ENCODE data around the gene COG5.

COG5 gene

DNA sequence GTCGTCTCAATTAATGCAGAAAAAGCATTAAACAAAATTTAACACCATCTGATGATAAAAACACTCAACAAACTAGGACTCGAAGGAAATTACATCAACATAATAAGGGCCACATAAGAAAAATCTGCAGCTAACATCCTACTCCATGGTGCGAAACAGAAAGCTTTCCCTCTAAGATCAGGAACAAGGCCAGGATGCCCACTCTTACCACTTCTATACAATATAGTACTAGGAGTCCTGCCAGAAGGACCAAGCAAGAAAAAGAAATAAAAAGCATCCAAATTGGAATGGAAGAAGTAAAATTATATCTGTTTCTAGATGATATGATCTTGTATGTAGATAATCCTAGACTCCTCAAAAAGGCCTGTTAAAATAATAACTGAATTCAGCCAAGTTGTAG is 237.7 kb downstream of the COG5 start:
- WGBS: 94% methylated on average over 3 of the region's 3 CpGs
- Histone ChIP-seq H3K36me3 (ENCODE audit: insufficient read depth, low read length) (no peaks in the 10 kb centered on the region), H3K9me3 (ENCODE audit: insufficient read depth, low read depth, low read length) (no peaks in the 10 kb centered on the region), H3K27ac (ENCODE audit: low read depth, low read length) (no peak overlapping the region), H3K9ac (ENCODE audit: low read depth, low read length) (no peak overlapping the region), H3K4me1 (ENCODE audit: insufficient read depth, low read length) (peaks cover 7% of the 10 kb centered on the region; the same call in 1 of the 2 replicates), H3K4me3 (ENCODE audit: low read length) (no peak overlapping the region), H3K27me3 (ENCODE audit: insufficient read depth, low read length) (no peaks in the 10 kb centered on the region)

DNA sequence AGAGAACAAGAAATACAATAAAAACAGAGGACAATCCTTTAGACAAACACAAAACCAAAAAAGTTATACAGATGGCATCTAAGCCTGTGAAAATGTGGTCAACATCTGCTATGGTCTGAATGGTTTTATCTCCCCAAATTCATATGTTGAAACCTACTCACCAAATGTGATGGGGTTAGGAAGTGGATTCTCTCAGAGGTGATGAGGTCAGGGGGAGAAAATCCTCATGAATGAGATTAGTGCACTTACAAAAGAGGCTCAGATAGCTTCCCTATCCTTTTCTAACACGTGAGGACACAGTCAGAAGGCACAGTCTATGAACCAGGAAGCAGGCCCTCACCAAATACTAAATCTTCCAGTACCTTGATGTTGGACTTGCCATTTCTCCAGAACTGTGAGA is 241.7 kb downstream of the COG5 start:
- 50% methylated on average over 1 of the region's 1 CpG for WGBS
- Histone ChIP-seq H3K9me3 (ENCODE audit: insufficient read depth, low read depth, low read length) (no peaks in the 10 kb centered on the region), H3K9ac (ENCODE audit: low read depth, low read length) (no peak overlapping the region), H3K27me3 (ENCODE audit: insufficient read depth, low read length) (no peaks in the 10 kb centered on the region), H3K4me3 (ENCODE audit: low read length) (no peak overlapping the region), H3K27ac (ENCODE audit: low read depth, low read length) (no peak overlapping the region), H3K4me1 (ENCODE audit: insufficient read depth, low read length) (peaks cover 7% of the 10 kb centered on the region; the same call in 1 of the 2 replicates), H3K36me3 (ENCODE audit: insufficient read depth, low read length) (no peaks in the 10 kb centered on the region)

DNA sequence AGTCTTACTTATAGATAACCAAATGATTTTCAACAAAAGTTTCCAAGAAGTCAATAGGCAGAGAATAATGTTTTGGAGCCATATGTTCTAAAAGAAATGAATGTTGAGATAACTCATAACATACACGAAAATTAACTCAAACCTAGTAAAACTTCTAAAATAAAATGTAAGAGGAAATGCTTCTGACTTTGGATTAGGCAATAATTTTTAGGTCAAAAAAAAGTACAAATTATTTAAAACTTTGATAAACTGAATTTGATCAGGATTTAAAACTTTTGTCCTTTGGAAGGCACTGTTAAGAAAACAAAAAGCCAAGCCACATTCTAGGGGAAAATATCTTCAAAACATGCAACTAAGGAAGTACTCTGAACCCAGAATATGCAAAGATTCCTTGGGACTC is 242.1 kb downstream of the COG5 start:
- no CpG with 5 or more reads among the region's 1 CpG for WGBS
- Histone ChIP-seq H3K4me3 (ENCODE audit: low read length) (no peak overlapping the region), H3K9me3 (ENCODE audit: insufficient read depth, low read depth, low read length) (no peaks in the 10 kb centered on the region), H3K27me3 (ENCODE audit: insufficient read depth, low read length) (no peaks in the 10 kb centered on the region), H3K36me3 (ENCODE audit: insufficient read depth, low read length) (no peaks in the 10 kb centered on the region), H3K27ac (ENCODE audit: low read depth, low read length) (no peak overlapping the region), H3K9ac (ENCODE audit: low read depth, low read length) (no peak overlapping the region), H3K4me1 (ENCODE audit: insufficient read depth, low read length) (peaks cover 7% of the 10 kb centered on the region; the same call in 1 of the 2 replicates)

DNA sequence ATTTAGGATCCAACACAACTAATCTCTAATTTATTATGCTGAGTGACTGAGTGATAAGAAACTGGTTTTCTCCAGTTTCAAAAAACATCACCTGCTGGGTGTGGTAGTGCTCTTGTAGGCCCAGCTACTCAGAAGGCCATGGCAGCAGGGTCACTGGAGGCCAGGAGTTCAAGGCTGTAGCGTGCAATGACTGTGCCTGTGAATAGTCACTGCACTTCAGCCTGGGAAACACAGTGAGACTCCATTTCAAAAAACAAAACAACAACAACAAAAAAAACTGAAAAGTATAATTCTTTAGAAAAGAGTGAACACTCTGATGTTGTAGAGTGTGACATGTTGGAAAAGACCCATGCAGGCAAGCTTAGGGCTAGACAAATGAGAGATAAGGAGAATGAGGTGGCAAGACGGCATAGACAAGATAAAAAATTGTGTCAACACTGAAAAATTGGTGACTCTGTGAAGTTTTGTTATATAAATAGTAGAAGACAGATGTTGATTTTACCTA is 243.9 kb downstream of the COG5 start:
- no peaks in the 10 kb centered on the region for H3K36me3 ChIP-seq (ENCODE audit: insufficient read depth, low read length)
- WGBS: 89% methylated on average over 2 of the region's 2 CpGs

DNA sequence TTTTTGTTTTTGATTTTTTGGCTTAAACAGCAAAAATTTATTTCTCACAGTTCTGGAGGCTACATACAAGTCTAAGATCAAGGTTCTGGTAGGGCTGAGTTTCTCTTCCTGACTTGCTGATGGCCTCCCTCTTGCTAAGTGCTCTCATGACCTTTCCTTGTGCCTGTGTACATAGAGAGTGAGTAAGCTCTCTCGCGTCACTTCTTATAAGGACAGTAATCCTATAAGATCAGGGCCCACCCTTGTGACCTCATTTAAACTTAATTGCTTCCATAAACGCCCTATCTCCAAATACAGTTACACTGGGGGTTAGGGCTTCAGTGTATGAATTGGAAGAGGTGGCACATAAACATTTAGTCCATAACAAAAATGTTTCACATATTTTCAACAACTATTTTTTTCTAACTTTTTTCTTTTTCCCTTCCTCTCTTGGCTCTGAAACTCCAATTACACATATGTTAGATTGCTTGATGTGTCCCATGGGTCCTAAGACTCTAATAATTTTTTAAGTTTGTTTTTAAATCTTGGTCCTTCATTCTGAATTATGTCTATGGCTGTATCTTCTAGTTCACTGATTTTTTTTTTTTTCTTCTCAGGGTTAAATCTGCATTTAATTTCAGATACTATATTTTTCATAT is 245.1 kb downstream of the COG5 start:
- WGBS: 100% methylated on average over 3 of the region's 3 CpGs
- Histone ChIP-seq H3K4me1 (ENCODE audit: insufficient read depth, low read length) (peaks cover 7% of the 10 kb centered on the region; the same call in 1 of the 2 replicates), H3K9me3 (ENCODE audit: insufficient read depth, low read depth, low read length) (no peaks in the 10 kb centered on the region), H3K27ac (ENCODE audit: low read depth, low read length) (no peak overlapping the region), H3K36me3 (ENCODE audit: insufficient read depth, low read length) (no peaks in the 10 kb centered on the region), H3K9ac (ENCODE audit: low read depth, low read length) (no peak overlapping the region), H3K27me3 (ENCODE audit: insufficient read depth, low read length) (no peaks in the 10 kb centered on the region), H3K4me3 (ENCODE audit: low read length) (no peak overlapping the region)

More for the DNA sequence above, 243.9 kb downstream of the COG5 start:
- Histone ChIP-seq H3K4me1 (ENCODE audit: insufficient read depth, low read length) (peaks cover 7% of the 10 kb centered on the region; the same call in 1 of the 2 replicates), H3K9me3 (ENCODE audit: insufficient read depth, low read depth, low read length) (no peaks in the 10 kb centered on the region), H3K27me3 (ENCODE audit: insufficient read depth, low read length) (no peaks in the 10 kb centered on the region), H3K4me3 (ENCODE audit: low read length) (no peak overlapping the region), H3K27ac (ENCODE audit: low read depth, low read length) (no peak overlapping the region), H3K9ac (ENCODE audit: low read depth, low read length) (no peak overlapping the region)

DNA sequence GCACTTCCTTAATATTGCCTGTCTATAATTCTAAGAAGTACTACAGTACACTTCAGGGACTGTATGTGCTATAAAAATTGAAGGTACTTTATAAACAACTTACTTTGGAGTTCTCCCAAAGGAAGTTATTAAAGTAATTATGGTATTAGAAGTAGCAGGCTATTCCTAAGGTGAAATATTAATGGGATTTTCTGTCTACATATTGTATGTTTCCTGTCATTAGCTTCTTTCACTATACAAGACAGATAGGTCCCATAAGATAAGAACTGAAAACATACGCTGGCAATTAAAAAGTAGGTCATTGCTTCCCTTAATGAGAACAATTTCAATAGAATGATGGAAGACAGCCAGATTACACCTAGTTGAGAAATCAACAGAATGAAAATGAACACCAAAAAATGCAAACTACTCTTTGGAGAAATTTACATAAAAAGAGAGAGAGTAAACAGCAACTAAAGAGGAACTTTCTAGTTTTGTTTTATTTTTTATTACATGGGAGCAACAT is 248.0 kb downstream of the COG5 start:
- H3K9ac ChIP-seq (ENCODE audit: low read depth, low read length): no peak overlapping the region
- 100% methylated on average over 1 of the region's 1 CpG for WGBS

DNA sequence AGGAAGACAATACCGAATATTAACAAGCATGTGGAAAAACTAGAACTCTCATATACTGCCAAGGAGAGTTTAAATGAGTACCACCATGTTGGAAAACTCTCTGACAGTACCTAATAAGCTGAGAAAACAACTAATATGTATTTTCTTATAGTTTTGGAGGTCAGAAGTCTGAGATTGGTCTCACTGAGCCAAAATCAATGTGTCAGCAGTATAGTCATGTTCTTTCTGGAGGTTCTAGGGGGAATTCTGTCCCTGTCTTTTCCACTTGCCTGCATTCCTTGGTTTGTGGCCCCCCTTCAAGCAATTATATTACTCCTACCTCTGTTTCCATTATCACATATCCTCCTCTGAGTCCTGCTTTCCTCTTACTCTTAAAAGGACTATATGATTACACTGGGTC is 250.4 kb downstream of the COG5 start:
- Histone ChIP-seq H3K4me3 (ENCODE audit: low read length) (no peak overlapping the region), H3K27me3 (ENCODE audit: insufficient read depth, low read length) (no peaks in the 10 kb centered on the region), H3K27ac (ENCODE audit: low read depth, low read length) (no peak overlapping the region), H3K36me3 (ENCODE audit: insufficient read depth, low read length) (no peaks in the 10 kb centered on the region), H3K9ac (ENCODE audit: low read depth, low read length) (no peak overlapping the region), H3K4me1 (ENCODE audit: insufficient read depth, low read length) (no peaks in the 10 kb centered on the region), H3K9me3 (ENCODE audit: insufficient read depth, low read depth, low read length) (no peaks in the 10 kb centered on the region)
- WGBS: 100% methylated on average over 1 of the region's 1 CpG

More for the DNA sequence above, 248.0 kb downstream of the COG5 start:
- no peak overlapping the region for H3K4me3 ChIP-seq (ENCODE audit: low read length)
- H3K9me3 ChIP-seq (ENCODE audit: insufficient read depth, low read depth, low read length): no peaks in the 10 kb centered on the region
- no peaks in the 10 kb centered on the region for H3K4me1 ChIP-seq (ENCODE audit: insufficient read depth, low read length)
- no peaks in the 10 kb centered on the region for H3K36me3 ChIP-seq (ENCODE audit: insufficient read depth, low read length)
- H3K27me3 ChIP-seq (ENCODE audit: insufficient read depth, low read length): no peaks in the 10 kb centered on the region
- H3K27ac ChIP-seq (ENCODE audit: low read depth, low read length): no peak overlapping the region

DNA sequence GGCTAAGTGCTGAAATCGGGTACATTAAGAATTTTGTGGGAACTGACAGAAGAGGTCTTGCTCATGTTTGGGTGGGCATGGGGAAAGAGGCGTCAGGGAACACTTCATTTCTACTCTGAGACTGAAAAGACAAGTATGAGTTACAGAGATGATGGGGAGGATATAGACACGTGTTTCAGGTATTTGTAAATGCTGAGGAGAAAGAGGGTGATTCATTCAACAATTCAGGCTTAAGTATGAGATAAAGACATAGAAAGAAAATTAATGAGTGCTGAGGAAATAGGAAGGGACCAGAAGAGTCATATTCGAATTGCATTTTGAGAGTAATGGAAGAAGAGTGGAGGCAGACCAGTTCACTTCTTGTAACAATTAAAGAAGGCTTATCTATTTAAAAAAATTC is 251.3 kb downstream of the COG5 start:
- no peak overlapping the region for H3K27ac ChIP-seq (ENCODE audit: low read depth, low read length)
- H3K36me3 ChIP-seq (ENCODE audit: insufficient read depth, low read length): no peaks in the 10 kb centered on the region
- no peak overlapping the region for H3K4me3 ChIP-seq (ENCODE audit: low read length)
- H3K4me1 ChIP-seq (ENCODE audit: insufficient read depth, low read length): no peaks in the 10 kb centered on the region
- H3K9ac ChIP-seq (ENCODE audit: low read depth, low read length): no peak overlapping the region
- WGBS: 86% methylated on average over 4 of the region's 4 CpGs
- H3K9me3 ChIP-seq (ENCODE audit: insufficient read depth, low read depth, low read length): no peaks in the 10 kb centered on the region
- no peaks in the 10 kb centered on the region for H3K27me3 ChIP-seq (ENCODE audit: insufficient read depth, low read length)

DNA sequence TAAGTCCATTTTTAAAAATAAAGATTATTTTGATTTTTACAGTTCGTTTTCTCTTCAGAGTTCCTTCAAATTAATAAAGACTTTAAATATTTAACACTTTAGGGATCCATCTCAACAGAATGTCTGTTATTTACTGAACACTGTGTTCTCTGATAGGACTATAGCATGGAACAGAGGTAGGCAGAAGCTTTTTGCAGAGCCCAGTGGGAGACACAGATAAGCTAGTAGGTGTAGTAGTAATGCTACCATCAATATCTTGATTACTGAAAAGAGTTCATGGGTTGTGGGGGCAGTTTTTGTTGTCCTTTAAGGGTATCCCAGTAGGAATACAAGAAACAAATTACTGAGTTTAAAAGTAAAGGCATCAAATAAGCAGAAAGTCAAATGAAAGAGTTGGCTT is 254.4 kb downstream of the COG5 start:
- no CpG with 5 or more reads among the region's 1 CpG for WGBS
- Histone ChIP-seq H3K36me3 (ENCODE audit: insufficient read depth, low read length) (no peaks in the 10 kb centered on the region), H3K27ac (ENCODE audit: low read depth, low read length) (no peak overlapping the region), H3K9me3 (ENCODE audit: insufficient read depth, low read depth, low read length) (no peaks in the 10 kb centered on the region), H3K4me3 (ENCODE audit: low read length) (no peak overlapping the region), H3K27me3 (ENCODE audit: insufficient read depth, low read length) (no peaks in the 10 kb centered on the region), H3K9ac (ENCODE audit: low read depth, low read length) (no peak overlapping the region), H3K4me1 (ENCODE audit: insufficient read depth, low read length) (no peaks in the 10 kb centered on the region)

DNA sequence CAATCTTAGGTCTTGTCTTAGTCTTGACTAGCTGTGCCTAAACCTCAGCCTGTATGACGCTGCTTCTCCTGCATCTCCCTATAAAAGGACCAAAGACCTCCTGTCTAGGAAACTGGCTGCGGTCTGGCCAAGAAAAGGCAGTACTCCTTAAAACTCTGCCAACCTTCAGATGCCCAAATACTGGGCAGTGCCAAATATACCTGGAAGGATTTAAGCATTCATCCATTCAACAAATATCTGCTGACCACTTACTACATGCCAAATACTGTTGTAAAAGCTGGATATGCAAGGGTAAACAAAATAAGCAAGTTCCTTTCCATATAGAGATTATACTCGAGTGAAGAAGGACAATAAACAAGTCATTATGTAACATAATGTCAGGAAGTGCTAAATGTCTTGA is 259.1 kb downstream of the COG5 start:
- Histone ChIP-seq H3K27ac (ENCODE audit: low read depth, low read length) (no peak overlapping the region), H3K27me3 (ENCODE audit: insufficient read depth, low read length) (no peaks in the 10 kb centered on the region), H3K36me3 (ENCODE audit: insufficient read depth, low read length) (no peaks in the 10 kb centered on the region), H3K9me3 (ENCODE audit: insufficient read depth, low read depth, low read length) (no peaks in the 10 kb centered on the region), H3K4me1 (ENCODE audit: insufficient read depth, low read length) (no peaks in the 10 kb centered on the region), H3K9ac (ENCODE audit: low read depth, low read length) (no peak overlapping the region), H3K4me3 (ENCODE audit: low read length) (no peak overlapping the region)
- WGBS: 96% methylated on average over 3 of the region's 3 CpGs

DNA sequence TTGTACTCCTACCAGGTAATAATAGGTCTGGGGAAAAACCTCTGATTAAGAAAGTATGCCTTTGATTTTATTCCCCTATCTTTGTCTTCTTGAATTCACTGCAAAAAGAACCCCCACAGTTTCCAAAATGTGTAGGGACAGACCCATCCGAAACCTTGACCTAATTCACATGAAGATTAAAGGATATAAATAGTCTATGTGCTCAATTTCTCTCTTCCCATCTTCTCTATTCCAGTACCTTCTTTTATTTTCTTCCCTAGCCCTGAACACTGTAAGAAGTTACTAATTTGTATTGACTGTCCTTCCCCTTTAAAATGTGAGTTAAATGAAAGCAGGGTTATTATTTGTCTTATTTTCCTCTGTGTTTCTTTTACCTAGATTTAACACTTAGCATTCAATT is 259.7 kb downstream of the COG5 start:
- H3K27me3 ChIP-seq (ENCODE audit: insufficient read depth, low read length): no peaks in the 10 kb centered on the region
- no peak overlapping the region for H3K9ac ChIP-seq (ENCODE audit: low read depth, low read length)
- no peaks in the 10 kb centered on the region for H3K36me3 ChIP-seq (ENCODE audit: insufficient read depth, low read length)
- H3K4me3 ChIP-seq (ENCODE audit: low read length): no peak overlapping the region
- H3K27ac ChIP-seq (ENCODE audit: low read depth, low read length): no peak overlapping the region
- H3K4me1 ChIP-seq (ENCODE audit: insufficient read depth, low read length): no peaks in the 10 kb centered on the region
- WGBS: 80% methylated on average over 1 of the region's 1 CpG
- H3K9me3 ChIP-seq (ENCODE audit: insufficient read depth, low read depth, low read length): no peaks in the 10 kb centered on the region

All from HUES64 (cell line).